GM23248 (cell line): ENCODE results near the gene MIA2. TPM values are rescaled to one million over a fixed set of nuclear protein-coding genes. Genes with fewer than 3 reads are reported as not detected.
"Not testable (repeated sequence)": the region's sequence is repeated elsewhere in the genome, so short reads cannot be mapped to it uniquely, and the experiment has no call there.

ENCODE experiments used
- DNase-seq: peaks from one replicate; pipeline ENCODE4 v3.0.0-alpha.2; 2015
- H2AFZ ChIP-seq: fragments of 200-600 bp; sonication (generic); 2 replicates; pipeline ENCODE4 v1.6.1; 2016; ENCODE audit warnings: antibody characterized with exemption
- H3F3A ChIP-seq: fragments of 200-600 bp; sonication (generic); 2 replicates; pipeline ENCODE4 v1.6.1; 2016; ENCODE audit warnings: mild to moderate bottlenecking, antibody characterized with exemption, mixed run types; ENCODE audit not compliant: insufficient read depth
- H3K27ac ChIP-seq: fragments of 200-600 bp; sonication (generic); 2 replicates; pipeline ENCODE4 v1.5.1; 2016; ENCODE audit warnings: mild to moderate bottlenecking
- H3K27me3 ChIP-seq: fragments of 200-600 bp; sonication (generic); replicated peaks from 2 replicates; pipeline ENCODE4 v1.6.1; 2016; ENCODE audit warnings: mild to moderate bottlenecking; ENCODE audit not compliant: insufficient read depth
- H3K36me3 ChIP-seq: fragments of 200-600 bp; sonication (generic); 2 replicates; pipeline ENCODE4 v1.6.1; 2016; ENCODE audit warnings: low read depth, mild to moderate bottlenecking
- H3K4me1 ChIP-seq: fragments of 200-600 bp; sonication (generic); 2 replicates; pipeline ENCODE4 v1.6.1; 2016; ENCODE audit warnings: mild to moderate bottlenecking; ENCODE audit not compliant: insufficient read depth
- H3K4me2 ChIP-seq: fragments of 200-600 bp; sonication (generic); one replicate; pipeline ENCODE4 v1.6.1; 2016; ENCODE audit warnings: mild to moderate bottlenecking; ENCODE audit not compliant: unreplicated experiment
- H3K4me3 ChIP-seq: fragments of 200-600 bp; sonication (generic); 2 replicates; pipeline ENCODE4 v1.5.1; 2016; ENCODE audit warnings: mild to moderate bottlenecking
- H3K79me2 ChIP-seq: fragments of 200-600 bp; sonication (generic); 2 replicates; pipeline ENCODE4 v1.6.1; 2016; ENCODE audit warnings: mild to moderate bottlenecking; ENCODE audit not compliant: insufficient read depth
- H3K9ac ChIP-seq: fragments of 200-600 bp; sonication (generic); 2 replicates; pipeline ENCODE4 v1.6.1; 2016; ENCODE audit warnings: mild to moderate bottlenecking
- H3K9me2 ChIP-seq: fragments of 200-600 bp; sonication (generic); 2 replicates; pipeline ENCODE4 v1.6.1; 2016; ENCODE audit warnings: mixed run types, mild to moderate bottlenecking, moderate library complexity; ENCODE audit not compliant: insufficient read depth
- H3K9me3 ChIP-seq: fragments of 200-600 bp; sonication (generic); one replicate; pipeline ENCODE4 v1.6.1; 2017; ENCODE audit warnings: low read depth
- H4K20me1 ChIP-seq: fragments of 200-600 bp; sonication (generic); 2 replicates; pipeline ENCODE4 v1.6.0; 2016; ENCODE audit not compliant: insufficient read depth
- EZH2 ChIP-seq: fragments of 200-600 bp; sonication (generic); IDR thresholded peaks from 2 replicates; pipeline ENCODE4 v1.6.1; 2018; ENCODE audit warnings: antibody characterized with exemption, mild to moderate bottlenecking; ENCODE audit not compliant: insufficient read depth, poor library complexity, severe bottlenecking
- EZH2phosphoT487 ChIP-seq: fragments of 200-600 bp; sonication (generic); IDR thresholded peaks from 2 replicates; pipeline ENCODE4 v1.6.1; 2018; ENCODE audit warnings: antibody characterized with exemption, moderate library complexity, mild to moderate bottlenecking, low read depth; ENCODE audit not compliant: insufficient read depth
- WGBS, 2 experiments: methylation state at CpG; one replicate each; pipeline ENCODE4 v1.1.6; 2015 to 2017; ENCODE audit warnings: low lambda C conversion rate in 2 of 2, low coverage in 1 of 2; ENCODE audit errors: missing lambda C conversion rate in 2 of 2; 5-methylcytosine and 5-hydroxymethylcytosine counted together
- in situ Hi-C: fragments of 300-500 bp; cut with MboI; formaldehyde crosslinking; loops from 2 replicates; pipeline ENCODE4 v1.15.0; 2020
- polyA plus RNA-seq: library from polyadenylated mRNA; unstranded; fragments of >200 nt; fragmentation: Nextera tagmentation; extraction: Ambion mirVana; gene quantifications from 2 replicates; pipeline ENCODE4 v1.2.1, GENCODE V29; 2016
- total RNA-seq: library from RNA; depleted of rRNA; stranded (reverse); fragments of >200 nt; shearing (Covaris generic); gene quantifications from 2 replicates; pipeline ENCODE4 v1.2.3, GENCODE V29; 2014

MIA2 gene
- total and polyA plus RNA-seq, 2 experiments from 2014 or later, result 16.2 to 21.4 TPM

- H2AFZ ChIP-seq, result no peak overlapping the region
- H3F3A ChIP-seq, result no peaks in the 10 kb centered on the region
- H3K4me3 ChIP-seq, result no peak overlapping the region
- H3K9me3 ChIP-seq, result no peaks in the 10 kb centered on the region
- no peak overlapping the region for H3K9ac ChIP-seq
- no peak overlapping the region for H3K27ac ChIP-seq
- TF ChIP-seq EZH2 (no peak), EZH2phosphoT487 (no peak)
- no peaks in the 10 kb centered on the region for H3K4me1 ChIP-seq
- H3K9me2 ChIP-seq, result no peaks in the 10 kb centered on the region
- H3K4me2 ChIP-seq, result no peak overlapping the region
- in situ Hi-C loops, result no loop called here
- H3K79me2 ChIP-seq, result no peaks in the 10 kb centered on the region
- 47 to 58% methylated on average over 5 of the region's 5 CpGs for WGBS, 2 experiments
- H3K36me3 ChIP-seq, result no peaks in the 10 kb centered on the region
- H3K27me3 ChIP-seq, result no peaks in the 10 kb centered on the region
- no peak for DNase-seq
- no peaks in the 10 kb centered on the region for H4K20me1 ChIP-seq
These were observed 29.8 kb upstream of the MIA2 start for GRCh38 chr14:39203659-39204606.

- 57 to 80% methylated on average over 2 of the region's 2 CpGs for WGBS, 2 experiments
- H2AFZ ChIP-seq, H3K4me3 ChIP-seq, H3K27ac ChIP-seq, H3K9me2 ChIP-seq, H3F3A ChIP-seq, in situ Hi-C loops, DNase-seq, H3K4me1 ChIP-seq, H3K9me3 ChIP-seq, H4K20me1 ChIP-seq, H3K4me2 ChIP-seq, H3K36me3 ChIP-seq, H3K79me2 ChIP-seq, H3K9ac ChIP-seq, H3K27me3 ChIP-seq: not testable (repeated sequence)
These were observed 26.3 kb upstream of the MIA2 start for GRCh38 chr14:39207430-39207829.

GRCh38 chr14:39211109-39211741, 22.5 kb upstream of the MIA2 start:
- no peak for TF ChIP-seq EZH2phosphoT487
- H3K36me3 ChIP-seq, result no peaks in the 10 kb centered on the region
- no peaks in the 10 kb centered on the region for H4K20me1 ChIP-seq
- in situ Hi-C loops, result no loop called here
- H3K4me1 ChIP-seq, result no peaks in the 10 kb centered on the region
- H2AFZ ChIP-seq, result no peak overlapping the region
- H3K9me2 ChIP-seq, result no peaks in the 10 kb centered on the region
- no peak overlapping the region for H3K4me3 ChIP-seq
- H3K9me3 ChIP-seq, result no peaks in the 10 kb centered on the region
- no peak overlapping the region for H3K4me2 ChIP-seq
- 82 to 84% methylated on average over 14 to 15 of the region's 15 CpGs for WGBS, 2 experiments
- no peak for DNase-seq
- no peaks in the 10 kb centered on the region for H3F3A ChIP-seq
- no peak overlapping the region for H3K9ac ChIP-seq
- no peaks in the 10 kb centered on the region for H3K27me3 ChIP-seq
- H3K27ac ChIP-seq, result no peak overlapping the region
- no peaks in the 10 kb centered on the region for H3K79me2 ChIP-seq

GRCh38 chr14:39212034-39212433, 21.7 kb upstream of the MIA2 start:
- no peaks in the 10 kb centered on the region for H3K9me3 ChIP-seq

More at GRCh38 chr14:39212034-39212433, 21.7 kb upstream of the MIA2 start:
- no peaks in the 10 kb centered on the region for H3K79me2 ChIP-seq
- no peaks in the 10 kb centered on the region for H3K9me2 ChIP-seq
- H3K9ac ChIP-seq, result no peak overlapping the region
- 73 to 75% methylated on average over 3 of the region's 3 CpGs for WGBS, 2 experiments
- no peak overlapping the region for H3K4me3 ChIP-seq
- in situ Hi-C loops, result no loop called here
- H3K27me3 ChIP-seq, result no peaks in the 10 kb centered on the region
- no peak overlapping the region for H3K4me2 ChIP-seq
- DNase-seq, result no peak
- no peaks in the 10 kb centered on the region for H3K4me1 ChIP-seq
- no peaks in the 10 kb centered on the region for H3F3A ChIP-seq
- H2AFZ ChIP-seq, result no peak overlapping the region
- H4K20me1 ChIP-seq, result no peaks in the 10 kb centered on the region
- TF ChIP-seq EZH2 (no peak), EZH2phosphoT487 (no peak)
- no peaks in the 10 kb centered on the region for H3K36me3 ChIP-seq
- H3K27ac ChIP-seq, result no peak overlapping the region
